ENCODE results near the gene PAPOLG. TPM values are rescaled to one million over a fixed set of nuclear protein-coding genes. Genes with fewer than 3 reads are reported as not detected.

The PAPOLG gene
- polyA plus RNA-seq, 1 donor (not counting 4 experiments of a cell fraction or from before 2014, with no cell fraction given), result 14.1 TPM

DNA sequence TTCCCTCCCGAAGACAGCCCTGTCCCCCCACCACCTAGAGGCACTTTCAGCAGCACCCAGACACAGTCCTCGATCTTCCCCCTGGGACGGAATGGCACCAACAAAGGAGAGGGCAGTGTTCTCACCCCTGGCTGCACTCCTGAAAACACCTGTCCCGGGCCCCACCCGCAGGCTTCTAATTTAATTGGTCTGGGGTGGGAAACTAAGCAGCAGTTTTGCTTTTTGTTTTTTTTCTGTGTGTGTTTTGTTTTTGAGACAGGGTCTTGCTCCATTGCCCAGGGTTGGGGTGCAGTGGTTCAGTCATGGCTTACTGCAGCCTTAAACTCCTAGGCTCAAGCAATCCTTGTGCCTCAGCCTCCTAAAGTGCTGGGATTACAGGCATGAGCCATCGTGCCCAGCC lies 86.9 kb downstream of the PAPOLG start:
- Histone ChIP-seq H3K4me3 (ENCODE audit: control insufficient read depth in 2 of 3, extremely low read depth in 1 of 3, insufficient read depth in 2 of 3, low read depth in 1 of 3, low read length in 3 of 3) (no peak overlapping the region), H3K9me1 (ENCODE audit: control insufficient read depth, extremely low read depth, insufficient read depth, low read length) (no peaks in the 10 kb centered on the region), H3K9ac (ENCODE audit: control insufficient read depth, extremely low read depth, insufficient read depth, low read length) (no peak overlapping the region), H3K79me2 (ENCODE audit: control insufficient read depth, insufficient read depth, low read length) (no peaks in the 10 kb centered on the region), H2AFZ (ENCODE audit: control insufficient read depth, low read length) (no peak overlapping the region), H3K4me1 (ENCODE audit: control insufficient read depth, extremely low read depth, insufficient read depth, low read length) (no peaks in the 10 kb centered on the region), H3K4me2 (ENCODE audit: control insufficient read depth, extremely low read depth, insufficient read depth, low read depth, low read length) (no peak overlapping the region), H3K27me3 (ENCODE audit: control insufficient read depth, extremely low read depth, insufficient read depth, low read length) (no peaks in the 10 kb centered on the region), H3K9me3 (ENCODE audit: control insufficient read depth, low read depth, low read length) (no peaks in the 10 kb centered on the region), H3K36me3 (ENCODE audit: control insufficient read depth in 2 of 2, extremely low read depth in 1 of 2, insufficient read depth in 2 of 2, low read length in 2 of 2) (no peaks in the 10 kb centered on the region), H4K20me1 (ENCODE audit: control insufficient read depth, extremely low read depth, insufficient read depth, low read length) (no peaks in the 10 kb centered on the region), H3K27ac (ENCODE audit: control insufficient read depth, insufficient read depth, low read length) (no peak overlapping the region)
- dilution Hi-C loops (cut with MboI; ENCODE audit: extremely low pct_ligation_motif_present, low sequenced_read_pairs), result no loop called here
- DNase-seq (ENCODE audit: low read depth, low spot score) (no peak), FAIRE-seq (no peak)
- TF ChIP-seq EZH2 (IDR thresholded peaks at IDR 0.05; ENCODE audit: low read length), result no peak
- TF ChIP-seq, protein P1, sequence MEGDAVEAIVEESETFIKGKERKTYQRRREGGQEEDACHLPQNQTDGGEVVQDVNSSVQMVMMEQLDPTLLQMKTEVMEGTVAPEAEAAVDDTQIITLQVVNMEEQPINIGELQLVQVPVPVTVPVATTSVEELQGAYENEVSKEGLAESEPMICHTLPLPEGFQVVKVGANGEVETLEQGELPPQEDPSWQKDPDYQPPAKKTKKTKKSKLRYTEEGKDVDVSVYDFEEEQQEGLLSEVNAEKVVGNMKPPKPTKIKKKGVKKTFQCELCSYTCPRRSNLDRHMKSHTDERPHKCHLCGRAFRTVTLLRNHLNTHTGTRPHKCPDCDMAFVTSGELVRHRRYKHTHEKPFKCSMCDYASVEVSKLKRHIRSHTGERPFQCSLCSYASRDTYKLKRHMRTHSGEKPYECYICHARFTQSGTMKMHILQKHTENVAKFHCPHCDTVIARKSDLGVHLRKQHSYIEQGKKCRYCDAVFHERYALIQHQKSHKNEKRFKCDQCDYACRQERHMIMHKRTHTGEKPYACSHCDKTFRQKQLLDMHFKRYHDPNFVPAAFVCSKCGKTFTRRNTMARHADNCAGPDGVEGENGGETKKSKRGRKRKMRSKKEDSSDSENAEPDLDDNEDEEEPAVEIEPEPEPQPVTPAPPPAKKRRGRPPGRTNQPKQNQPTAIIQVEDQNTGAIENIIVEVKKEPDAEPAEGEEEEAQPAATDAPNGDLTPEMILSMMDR (optimal IDR thresholded peaks at IDR 0.05 in 1 of 3, IDR thresholded peaks at IDR 0.05 in 1 of 3, conservative IDR thresholded peaks at IDR 0.05 in 1 of 3; ENCODE audit: extremely low read depth in 1 of 3, insufficient read depth in 2 of 3, low read length in 3 of 3), result no peak

DNA sequence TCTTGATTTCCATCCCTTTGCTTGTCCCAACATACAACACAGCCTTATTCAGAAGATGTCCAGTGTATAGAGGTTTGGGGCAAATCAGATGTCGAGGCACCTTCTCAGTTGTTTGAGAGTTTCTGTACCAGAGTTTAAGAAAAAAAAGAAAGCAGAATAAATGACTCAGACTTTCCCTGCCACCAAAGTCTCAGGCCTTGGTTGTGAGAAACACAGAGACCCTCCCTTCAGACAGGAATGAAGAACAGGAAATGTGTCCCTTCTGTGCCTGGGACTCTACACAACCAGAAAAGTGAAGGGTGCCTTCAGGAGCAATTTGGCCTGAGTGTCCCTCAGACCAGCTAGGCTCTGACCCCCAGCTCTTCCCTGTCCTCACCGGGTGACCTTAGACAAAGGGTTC lies 88.0 kb downstream of the PAPOLG start:
- Histone ChIP-seq H3K9me3 (ENCODE audit: control insufficient read depth, low read depth, low read length) (no peaks in the 10 kb centered on the region), H3K4me1 (ENCODE audit: control insufficient read depth, extremely low read depth, insufficient read depth, low read length) (no peaks in the 10 kb centered on the region), H3K9me1 (ENCODE audit: control insufficient read depth, extremely low read depth, insufficient read depth, low read length) (no peaks in the 10 kb centered on the region), H2AFZ (ENCODE audit: control insufficient read depth, low read length) (no peak overlapping the region), H3K36me3 (ENCODE audit: control insufficient read depth in 2 of 2, extremely low read depth in 1 of 2, insufficient read depth in 2 of 2, low read length in 2 of 2) (no peaks in the 10 kb centered on the region), H3K4me2 (ENCODE audit: control insufficient read depth, extremely low read depth, insufficient read depth, low read depth, low read length) (no peak overlapping the region), H3K4me3 (ENCODE audit: control insufficient read depth in 2 of 3, extremely low read depth in 1 of 3, insufficient read depth in 2 of 3, low read depth in 1 of 3, low read length in 3 of 3) (no peak overlapping the region), H3K79me2 (ENCODE audit: control insufficient read depth, insufficient read depth, low read length) (no peaks in the 10 kb centered on the region), H4K20me1 (ENCODE audit: control insufficient read depth, extremely low read depth, insufficient read depth, low read length) (no peaks in the 10 kb centered on the region), H3K27ac (ENCODE audit: control insufficient read depth, insufficient read depth, low read length) (no peak overlapping the region), H3K27me3 (ENCODE audit: control insufficient read depth, extremely low read depth, insufficient read depth, low read length) (no peaks in the 10 kb centered on the region), H3K9ac (ENCODE audit: control insufficient read depth, extremely low read depth, insufficient read depth, low read length) (no peak overlapping the region)
- dilution Hi-C loops (cut with MboI; ENCODE audit: extremely low pct_ligation_motif_present, low sequenced_read_pairs), result no loop called here
- DNase-seq (ENCODE audit: low read depth, low spot score) (no peak), FAIRE-seq (no peak)
- TF ChIP-seq EZH2 (IDR thresholded peaks at IDR 0.05; ENCODE audit: low read length), result no peak
- TF ChIP-seq, protein P1 (optimal IDR thresholded peaks at IDR 0.05 in 1 of 3, IDR thresholded peaks at IDR 0.05 in 1 of 3, conservative IDR thresholded peaks at IDR 0.05 in 1 of 3; ENCODE audit: extremely low read depth in 1 of 3, insufficient read depth in 2 of 3, low read length in 3 of 3), result no peak

Data from keratinocyte (primary cell).